Measurements from ENCODE around the gene HTR2C.

GRCh38 chrX:114924423-114924822, 340.5 kb downstream of the HTR2C start:
- TF ChIP-seq MAX (CRISPR knock-in tag; IDR thresholded peaks at IDR 0.05), result no peak
- TF ChIP-seq SMAD3 (CRISPR knock-in tag; IDR thresholded peaks at IDR 0.05; ENCODE audit: borderline replicate concordance), result no peak
- TF ChIP-seq CTCF (IDR thresholded peaks at IDR 0.05), result no peak
- no peak for TF ChIP-seq ZNF263 (CRISPR knock-in tag; IDR thresholded peaks at IDR 0.05; ENCODE audit: low read depth)
- no peak for TF ChIP-seq IRF1 (CRISPR knock-in tag; IDR thresholded peaks at IDR 0.05)
- TF ChIP-seq NFYB (CRISPR knock-in tag; conservative IDR thresholded peaks at IDR 0.05; ENCODE audit: low read depth), result no peak
- no peak for TF ChIP-seq USF2 (CRISPR knock-in tag; IDR thresholded peaks at IDR 0.05)
- no peak for TF ChIP-seq HMGXB4 (CRISPR knock-in tag; IDR thresholded peaks at IDR 0.05)
- no peak for TF ChIP-seq AR (CRISPR knock-in tag; IDR thresholded peaks at IDR 0.05)

Data from WTC11 (cell line).